ENCODE data around the gene C19orf25. TPM values are rescaled to one million over a fixed set of nuclear protein-coding genes. Genes with fewer than 3 reads are reported as not detected.
A peak's percentile ranks its signal among the peaks of the same experiment; 100 is the strongest.

Gene C19orf25
- total and polyA plus RNA-seq, 10 of the 15 experiments (the other 5 are each of a cell fraction or from before 2014, with no cell fraction given), result 1.2 to 67.0 (median 25.6) TPM

DNA sequence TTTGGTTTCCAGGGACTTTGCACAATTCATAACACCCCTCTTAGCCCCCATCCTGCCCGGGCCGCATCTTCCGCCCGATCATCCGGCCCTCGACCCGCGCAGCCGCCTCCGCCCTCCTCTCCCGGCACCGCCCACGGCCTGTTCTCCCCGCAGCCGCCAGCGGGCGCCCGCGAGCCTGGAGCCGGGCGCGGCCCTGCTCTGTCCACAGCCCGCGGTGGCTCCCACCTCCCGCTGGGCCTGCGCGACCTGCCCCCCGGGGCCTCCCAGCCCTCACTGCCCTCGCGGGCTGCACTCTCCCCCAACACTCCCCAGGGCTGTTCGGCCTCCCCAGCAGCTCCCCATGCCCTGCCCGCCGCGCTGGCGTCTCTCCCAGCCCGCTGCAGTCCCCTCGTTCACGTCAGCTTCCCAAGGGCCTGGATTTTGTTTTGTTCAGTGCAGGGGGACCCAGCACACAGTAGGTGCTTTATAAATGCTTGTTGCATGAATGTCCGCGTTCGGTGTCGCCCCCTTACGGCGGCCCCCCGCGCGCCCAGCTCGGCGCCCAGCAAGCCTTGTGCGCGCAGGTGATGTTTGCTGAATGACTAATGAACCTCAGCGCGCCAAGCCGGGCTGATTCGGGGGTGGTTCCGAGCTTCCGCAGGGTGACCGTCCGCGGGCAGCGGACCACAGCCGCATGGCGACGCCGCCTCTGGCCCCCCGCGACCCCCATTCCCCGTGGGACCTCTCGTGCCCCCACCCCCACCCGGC lies 33.7 kb downstream of the C19orf25 start (continued):
- TF ChIP-seq ZNF207 (IDR thresholded peaks at IDR 0.05; ENCODE audit: borderline replicate concordance) (no peak), ZNF24 (IDR thresholded peaks at IDR 0.05) (peak; percentile 54; the same call in 1 of the 2 replicates), SIX5 (IDR thresholded peaks at IDR 0.05; ENCODE audit: low read depth, low read length, severe bottlenecking) (no peak), ZNF274 (IDR thresholded peaks at IDR 0.05; ENCODE audit: insufficient read depth, insufficient read length) (no peak), BMI1 (IDR thresholded peaks at IDR 0.05; ENCODE audit: borderline replicate concordance) (no peak), SMAD5 (IDR thresholded peaks at IDR 0.05; ENCODE audit: low read depth) (no peak), PAX5 (IDR thresholded peaks at IDR 0.05; ENCODE audit: borderline replicate concordance, low read depth, low read length) (no peak), JUND (IDR thresholded peaks at IDR 0.05; ENCODE audit: low read depth, low read length) (no peak), KLF5 (IDR thresholded peaks at IDR 0.05; ENCODE audit: partially characterized antibody) (no peak), GATAD2B (conservative IDR thresholded peaks at IDR 0.05; ENCODE audit: low read depth) (peak; percentile 76), JUNB (IDR thresholded peaks at IDR 0.05) (no peak), PAX8 (IDR thresholded peaks at IDR 0.05) (no peak), FOXM1 (IDR thresholded peaks at IDR 0.05; ENCODE audit: low read depth, low read length) (no peak), RB1 (IDR thresholded peaks at IDR 0.05; ENCODE audit: borderline replicate concordance) (peak; percentile 89; the same call in 1 of the 2 replicates), STAT1 (conservative IDR thresholded peaks at IDR 0.05) (no peak), MTA3 (IDR thresholded peaks at IDR 0.05; ENCODE audit: borderline replicate concordance, low read length) (no peak)
- TF ChIP-seq, protein P1, sequence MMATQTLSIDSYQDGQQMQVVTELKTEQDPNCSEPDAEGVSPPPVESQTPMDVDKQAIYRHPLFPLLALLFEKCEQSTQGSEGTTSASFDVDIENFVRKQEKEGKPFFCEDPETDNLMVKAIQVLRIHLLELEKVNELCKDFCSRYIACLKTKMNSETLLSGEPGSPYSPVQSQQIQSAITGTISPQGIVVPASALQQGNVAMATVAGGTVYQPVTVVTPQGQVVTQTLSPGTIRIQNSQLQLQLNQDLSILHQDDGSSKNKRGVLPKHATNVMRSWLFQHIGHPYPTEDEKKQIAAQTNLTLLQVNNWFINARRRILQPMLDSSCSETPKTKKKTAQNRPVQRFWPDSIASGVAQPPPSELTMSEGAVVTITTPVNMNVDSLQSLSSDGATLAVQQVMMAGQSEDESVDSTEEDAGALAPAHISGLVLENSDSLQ (IDR thresholded peaks at IDR 0.05), result no peak
- TF ChIP-seq, protein P2, sequence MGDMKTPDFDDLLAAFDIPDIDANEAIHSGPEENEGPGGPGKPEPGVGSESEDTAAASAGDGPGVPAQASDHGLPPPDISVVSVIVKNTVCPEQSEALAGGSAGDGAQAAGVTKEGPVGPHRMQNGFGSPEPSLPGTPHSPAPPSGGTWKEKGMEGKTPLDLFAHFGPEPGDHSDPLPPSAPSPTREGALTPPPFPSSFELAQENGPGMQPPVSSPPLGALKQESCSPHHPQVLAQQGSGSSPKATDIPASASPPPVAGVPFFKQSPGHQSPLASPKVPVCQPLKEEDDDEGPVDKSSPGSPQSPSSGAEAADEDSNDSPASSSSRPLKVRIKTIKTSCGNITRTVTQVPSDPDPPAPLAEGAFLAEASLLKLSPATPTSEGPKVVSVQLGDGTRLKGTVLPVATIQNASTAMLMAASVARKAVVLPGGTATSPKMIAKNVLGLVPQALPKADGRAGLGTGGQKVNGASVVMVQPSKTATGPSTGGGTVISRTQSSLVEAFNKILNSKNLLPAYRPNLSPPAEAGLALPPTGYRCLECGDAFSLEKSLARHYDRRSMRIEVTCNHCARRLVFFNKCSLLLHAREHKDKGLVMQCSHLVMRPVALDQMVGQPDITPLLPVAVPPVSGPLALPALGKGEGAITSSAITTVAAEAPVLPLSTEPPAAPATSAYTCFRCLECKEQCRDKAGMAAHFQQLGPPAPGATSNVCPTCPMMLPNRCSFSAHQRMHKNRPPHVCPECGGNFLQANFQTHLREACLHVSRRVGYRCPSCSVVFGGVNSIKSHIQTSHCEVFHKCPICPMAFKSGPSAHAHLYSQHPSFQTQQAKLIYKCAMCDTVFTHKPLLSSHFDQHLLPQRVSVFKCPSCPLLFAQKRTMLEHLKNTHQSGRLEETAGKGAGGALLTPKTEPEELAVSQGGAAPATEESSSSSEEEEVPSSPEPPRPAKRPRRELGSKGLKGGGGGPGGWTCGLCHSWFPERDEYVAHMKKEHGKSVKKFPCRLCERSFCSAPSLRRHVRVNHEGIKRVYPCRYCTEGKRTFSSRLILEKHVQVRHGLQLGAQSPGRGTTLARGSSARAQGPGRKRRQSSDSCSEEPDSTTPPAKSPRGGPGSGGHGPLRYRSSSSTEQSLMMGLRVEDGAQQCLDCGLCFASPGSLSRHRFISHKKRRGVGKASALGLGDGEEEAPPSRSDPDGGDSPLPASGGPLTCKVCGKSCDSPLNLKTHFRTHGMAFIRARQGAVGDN (IDR thresholded peaks at IDR 0.05), result 0 out of 2 replicates have a peak, but pooled peaks have one; percentile 20
- TF ChIP-seq, protein P3, sequence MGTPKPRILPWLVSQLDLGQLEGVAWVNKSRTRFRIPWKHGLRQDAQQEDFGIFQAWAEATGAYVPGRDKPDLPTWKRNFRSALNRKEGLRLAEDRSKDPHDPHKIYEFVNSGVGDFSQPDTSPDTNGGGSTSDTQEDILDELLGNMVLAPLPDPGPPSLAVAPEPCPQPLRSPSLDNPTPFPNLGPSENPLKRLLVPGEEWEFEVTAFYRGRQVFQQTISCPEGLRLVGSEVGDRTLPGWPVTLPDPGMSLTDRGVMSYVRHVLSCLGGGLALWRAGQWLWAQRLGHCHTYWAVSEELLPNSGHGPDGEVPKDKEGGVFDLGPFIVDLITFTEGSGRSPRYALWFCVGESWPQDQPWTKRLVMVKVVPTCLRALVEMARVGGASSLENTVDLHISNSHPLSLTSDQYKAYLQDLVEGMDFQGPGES (IDR thresholded peaks at IDR 0.05), result no peak
- TF ChIP-seq, protein P4, sequence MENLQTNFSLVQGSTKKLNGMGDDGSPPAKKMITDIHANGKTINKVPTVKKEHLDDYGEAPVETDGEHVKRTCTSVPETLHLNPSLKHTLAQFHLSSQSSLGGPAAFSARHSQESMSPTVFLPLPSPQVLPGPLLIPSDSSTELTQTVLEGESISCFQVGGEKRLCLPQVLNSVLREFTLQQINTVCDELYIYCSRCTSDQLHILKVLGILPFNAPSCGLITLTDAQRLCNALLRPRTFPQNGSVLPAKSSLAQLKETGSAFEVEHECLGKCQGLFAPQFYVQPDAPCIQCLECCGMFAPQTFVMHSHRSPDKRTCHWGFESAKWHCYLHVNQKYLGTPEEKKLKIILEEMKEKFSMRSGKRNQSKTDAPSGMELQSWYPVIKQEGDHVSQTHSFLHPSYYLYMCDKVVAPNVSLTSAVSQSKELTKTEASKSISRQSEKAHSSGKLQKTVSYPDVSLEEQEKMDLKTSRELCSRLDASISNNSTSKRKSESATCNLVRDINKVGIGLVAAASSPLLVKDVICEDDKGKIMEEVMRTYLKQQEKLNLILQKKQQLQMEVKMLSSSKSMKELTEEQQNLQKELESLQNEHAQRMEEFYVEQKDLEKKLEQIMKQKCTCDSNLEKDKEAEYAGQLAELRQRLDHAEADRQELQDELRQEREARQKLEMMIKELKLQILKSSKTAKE (IDR thresholded peaks at IDR 0.05; ENCODE audit: low read depth, poor library complexity, severe bottlenecking), result no peak

Data from GM12878 (cell line).